ENCODE data around the gene ITPKC. TPM values are rescaled to one million over a fixed set of nuclear protein-coding genes. Genes with fewer than 3 reads are reported as not detected.
"Not testable (repeated sequence)": the region's sequence is repeated elsewhere in the genome, so short reads cannot be mapped to it uniquely, and the experiment has no call there.

Gene ITPKC
- total and polyA plus RNA-seq, 2 experiments from 2014 or later, result 5.3 to 12.6 TPM

DNA sequence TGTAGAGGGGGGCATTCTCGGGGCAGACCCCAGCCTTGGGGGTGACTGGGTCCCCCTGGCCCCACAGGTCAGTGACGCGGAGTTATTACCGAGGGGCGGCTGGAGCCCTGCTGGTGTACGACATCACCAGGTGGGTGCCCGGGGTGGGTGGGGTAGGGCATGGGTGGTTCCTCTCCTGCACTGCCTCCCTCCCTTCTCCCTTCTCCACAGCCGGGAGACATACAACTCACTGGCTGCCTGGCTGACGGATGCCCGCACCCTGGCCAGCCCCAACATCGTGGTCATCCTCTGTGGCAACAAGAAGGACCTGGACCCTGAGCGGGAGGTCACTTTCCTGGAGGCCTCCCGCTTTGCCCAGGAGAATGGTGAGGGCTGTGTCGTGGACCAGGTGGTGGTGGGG, 66.8 kb downstream of the ITPKC start:
- no peaks in the 10 kb centered on the region for H4K20me1 ChIP-seq (replicated peaks; ENCODE audit: insufficient read depth)
- H3K36me3 ChIP-seq (ENCODE audit: insufficient read depth), result no peaks in the 10 kb centered on the region
- H3K79me2 ChIP-seq (replicated peaks; ENCODE audit: insufficient read depth), result peaks cover 5% of the 10 kb centered on the region
- H3K27me3 Mint-ChIP-seq (ENCODE audit: insufficient read depth, low read depth, poor library complexity), result peaks cover 10% of the 10 kb centered on the region
- H3K27ac Mint-ChIP-seq, result no peak overlapping the region
- no peak overlapping the region for H3K4me2 ChIP-seq
- H3F3A ChIP-seq (replicated peaks; ENCODE audit: low read depth), result no peaks in the 10 kb centered on the region; the same call in 1 of the 2 replicates
- no peaks in the 10 kb centered on the region for H3K9me2 ChIP-seq (ENCODE audit: insufficient read depth)
- H3K4me1 Mint-ChIP-seq, result peaks cover 14% of the 10 kb centered on the region
- DNase-seq (ENCODE audit: low spot score) (no peak), ATAC-seq (no peak)
- no peaks in the 10 kb centered on the region for H3K27me3 ChIP-seq (ENCODE audit: insufficient read depth)
- H3K36me3 Mint-ChIP-seq (ENCODE audit: low read depth), result peaks cover 12% of the 10 kb centered on the region
- H3K27ac ChIP-seq (ENCODE audit: low read depth), result no peak overlapping the region
- no peaks in the 10 kb centered on the region; the same call in 2 of the 3 replicates for H3K9me3 Mint-ChIP-seq
- no peak for TF ChIP-seq EZH2phosphoT487 (IDR thresholded peaks at IDR 0.05; ENCODE audit: unreplicated experiment)
- TF ChIP-seq JUNB (IDR thresholded peaks at IDR 0.05; ENCODE audit: unreplicated experiment), result no peak
- no peak for TF ChIP-seq ZNF331 (CRISPR knock-in tag; IDR thresholded peaks at IDR 0.05; ENCODE audit: low read depth)
- TF ChIP-seq, protein P1, sequence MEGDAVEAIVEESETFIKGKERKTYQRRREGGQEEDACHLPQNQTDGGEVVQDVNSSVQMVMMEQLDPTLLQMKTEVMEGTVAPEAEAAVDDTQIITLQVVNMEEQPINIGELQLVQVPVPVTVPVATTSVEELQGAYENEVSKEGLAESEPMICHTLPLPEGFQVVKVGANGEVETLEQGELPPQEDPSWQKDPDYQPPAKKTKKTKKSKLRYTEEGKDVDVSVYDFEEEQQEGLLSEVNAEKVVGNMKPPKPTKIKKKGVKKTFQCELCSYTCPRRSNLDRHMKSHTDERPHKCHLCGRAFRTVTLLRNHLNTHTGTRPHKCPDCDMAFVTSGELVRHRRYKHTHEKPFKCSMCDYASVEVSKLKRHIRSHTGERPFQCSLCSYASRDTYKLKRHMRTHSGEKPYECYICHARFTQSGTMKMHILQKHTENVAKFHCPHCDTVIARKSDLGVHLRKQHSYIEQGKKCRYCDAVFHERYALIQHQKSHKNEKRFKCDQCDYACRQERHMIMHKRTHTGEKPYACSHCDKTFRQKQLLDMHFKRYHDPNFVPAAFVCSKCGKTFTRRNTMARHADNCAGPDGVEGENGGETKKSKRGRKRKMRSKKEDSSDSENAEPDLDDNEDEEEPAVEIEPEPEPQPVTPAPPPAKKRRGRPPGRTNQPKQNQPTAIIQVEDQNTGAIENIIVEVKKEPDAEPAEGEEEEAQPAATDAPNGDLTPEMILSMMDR (conservative IDR thresholded peaks at IDR 0.05; ENCODE audit: low read depth in 2 of 2), result no peak
- TF ChIP-seq, protein P2, sequence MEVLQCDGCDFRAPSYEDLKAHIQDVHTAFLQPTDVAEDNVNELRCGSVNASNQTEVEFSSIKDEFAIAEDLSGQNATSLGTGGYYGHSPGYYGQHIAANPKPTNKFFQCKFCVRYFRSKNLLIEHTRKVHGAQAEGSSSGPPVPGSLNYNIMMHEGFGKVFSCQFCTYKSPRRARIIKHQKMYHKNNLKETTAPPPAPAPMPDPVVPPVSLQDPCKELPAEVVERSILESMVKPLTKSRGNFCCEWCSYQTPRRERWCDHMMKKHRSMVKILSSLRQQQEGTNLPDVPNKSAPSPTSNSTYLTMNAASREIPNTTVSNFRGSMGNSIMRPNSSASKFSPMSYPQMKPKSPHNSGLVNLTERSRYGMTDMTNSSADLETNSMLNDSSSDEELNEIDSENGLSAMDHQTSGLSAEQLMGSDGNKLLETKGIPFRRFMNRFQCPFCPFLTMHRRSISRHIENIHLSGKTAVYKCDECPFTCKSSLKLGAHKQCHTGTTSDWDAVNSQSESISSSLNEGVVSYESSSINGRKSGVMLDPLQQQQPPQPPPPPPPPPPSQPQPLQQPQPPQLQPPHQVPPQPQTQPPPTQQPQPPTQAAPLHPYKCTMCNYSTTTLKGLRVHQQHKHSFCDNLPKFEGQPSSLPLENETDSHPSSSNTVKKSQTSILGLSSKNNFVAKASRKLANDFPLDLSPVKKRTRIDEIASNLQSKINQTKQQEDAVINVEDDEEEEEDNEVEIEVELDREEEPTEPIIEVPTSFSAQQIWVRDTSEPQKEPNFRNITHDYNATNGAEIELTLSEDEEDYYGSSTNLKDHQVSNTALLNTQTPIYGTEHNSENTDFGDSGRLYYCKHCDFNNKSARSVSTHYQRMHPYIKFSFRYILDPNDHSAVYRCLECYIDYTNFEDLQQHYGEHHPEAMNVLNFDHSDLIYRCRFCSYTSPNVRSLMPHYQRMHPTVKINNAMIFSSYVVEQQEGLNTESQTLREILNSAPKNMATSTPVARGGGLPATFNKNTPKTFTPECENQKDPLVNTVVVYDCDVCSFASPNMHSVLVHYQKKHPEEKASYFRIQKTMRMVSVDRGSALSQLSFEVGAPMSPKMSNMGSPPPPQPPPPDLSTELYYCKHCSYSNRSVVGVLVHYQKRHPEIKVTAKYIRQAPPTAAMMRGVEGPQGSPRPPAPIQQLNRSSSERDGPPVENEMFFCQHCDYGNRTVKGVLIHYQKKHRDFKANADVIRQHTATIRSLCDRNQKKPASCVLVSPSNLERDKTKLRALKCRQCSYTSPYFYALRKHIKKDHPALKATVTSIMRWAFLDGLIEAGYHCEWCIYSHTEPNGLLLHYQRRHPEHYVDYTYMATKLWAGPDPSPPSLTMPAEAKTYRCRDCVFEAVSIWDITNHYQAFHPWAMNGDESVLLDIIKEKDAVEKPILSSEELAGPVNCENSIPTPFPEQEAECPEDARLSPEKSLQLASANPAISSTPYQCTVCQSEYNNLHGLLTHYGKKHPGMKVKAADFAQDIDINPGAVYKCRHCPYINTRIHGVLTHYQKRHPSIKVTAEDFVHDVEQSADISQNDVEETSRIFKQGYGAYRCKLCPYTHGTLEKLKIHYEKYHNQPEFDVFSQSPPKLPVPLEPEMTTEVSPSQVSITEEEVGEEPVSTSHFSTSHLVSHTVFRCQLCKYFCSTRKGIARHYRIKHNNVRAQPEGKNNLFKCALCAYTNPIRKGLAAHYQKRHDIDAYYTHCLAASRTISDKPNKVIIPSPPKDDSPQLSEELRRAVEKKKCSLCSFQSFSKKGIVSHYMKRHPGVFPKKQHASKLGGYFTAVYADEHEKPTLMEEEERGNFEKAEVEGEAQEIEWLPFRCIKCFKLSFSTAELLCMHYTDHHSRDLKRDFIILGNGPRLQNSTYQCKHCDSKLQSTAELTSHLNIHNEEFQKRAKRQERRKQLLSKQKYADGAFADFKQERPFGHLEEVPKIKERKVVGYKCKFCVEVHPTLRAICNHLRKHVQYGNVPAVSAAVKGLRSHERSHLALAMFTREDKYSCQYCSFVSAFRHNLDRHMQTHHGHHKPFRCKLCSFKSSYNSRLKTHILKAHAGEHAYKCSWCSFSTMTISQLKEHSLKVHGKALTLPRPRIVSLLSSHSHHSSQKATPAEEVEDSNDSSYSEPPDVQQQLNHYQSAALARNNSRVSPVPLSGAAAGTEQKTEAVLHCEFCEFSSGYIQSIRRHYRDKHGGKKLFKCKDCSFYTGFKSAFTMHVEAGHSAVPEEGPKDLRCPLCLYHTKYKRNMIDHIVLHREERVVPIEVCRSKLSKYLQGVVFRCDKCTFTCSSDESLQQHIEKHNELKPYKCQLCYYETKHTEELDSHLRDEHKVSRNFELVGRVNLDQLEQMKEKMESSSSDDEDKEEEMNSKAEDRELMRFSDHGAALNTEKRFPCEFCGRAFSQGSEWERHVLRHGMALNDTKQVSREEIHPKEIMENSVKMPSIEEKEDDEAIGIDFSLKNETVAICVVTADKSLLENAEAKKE (CRISPR knock-in tag; IDR thresholded peaks at IDR 0.05), result no peak
- no peak for TF ChIP-seq EZH2 (IDR thresholded peaks at IDR 0.05; ENCODE audit: low read depth, unreplicated experiment)
- TF ChIP-seq NANOG (IDR thresholded peaks at IDR 0.05; ENCODE audit: borderline replicate concordance), result no peak
- no peak for TF ChIP-seq STAT1 (IDR thresholded peaks at IDR 0.05; ENCODE audit: unreplicated experiment)
- H3K4me3 ChIP-seq, result no peak overlapping the region
- H3K4me3 Mint-ChIP-seq, result no peak overlapping the region
- H3K4me1 ChIP-seq (ENCODE audit: insufficient read depth), result peaks cover 5% of the 10 kb centered on the region
- no peak overlapping the region for H2AFZ ChIP-seq

DNA sequence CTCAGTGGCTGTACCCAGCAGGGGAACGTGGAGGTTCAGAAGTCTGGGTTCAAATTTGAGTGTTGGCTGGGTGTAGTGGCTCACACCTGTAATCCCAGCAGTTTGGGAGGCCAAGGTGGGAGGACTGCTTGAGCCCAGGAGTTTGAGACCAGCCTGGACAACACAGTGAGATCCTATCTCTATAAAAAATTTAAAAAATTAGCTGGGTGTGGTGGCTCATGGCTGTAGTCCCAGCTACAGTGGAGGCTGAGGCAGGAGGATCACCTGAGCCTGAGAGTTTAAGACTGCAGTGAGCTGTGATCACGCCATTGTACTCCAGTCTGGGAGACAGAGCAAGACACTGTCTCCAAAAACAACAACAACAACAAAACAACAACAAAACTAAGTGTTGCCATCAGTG, 67.2 kb downstream of the ITPKC start:
- not testable (repeated sequence) for H3F3A ChIP-seq (replicated peaks; ENCODE audit: low read depth); H2AFZ ChIP-seq; H3K4me2 ChIP-seq; H4K20me1 ChIP-seq (replicated peaks; ENCODE audit: insufficient read depth); DNase-seq (ENCODE audit: low spot score); H3K4me3 Mint-ChIP-seq; H3K4me1 ChIP-seq (ENCODE audit: insufficient read depth); H3K27me3 Mint-ChIP-seq (ENCODE audit: insufficient read depth, low read depth, poor library complexity); H3K9me2 ChIP-seq (ENCODE audit: insufficient read depth); ATAC-seq; H3K36me3 ChIP-seq (ENCODE audit: insufficient read depth); H3K9me3 Mint-ChIP-seq; H3K4me3 ChIP-seq; H3K79me2 ChIP-seq (replicated peaks; ENCODE audit: insufficient read depth); H3K27ac ChIP-seq (ENCODE audit: low read depth); H3K27ac Mint-ChIP-seq; H3K27me3 ChIP-seq (ENCODE audit: insufficient read depth)
- Mint-ChIP-seq H3K4me1 (peaks cover 11% of the 10 kb centered on the region), H3K36me3 (ENCODE audit: low read depth) (peaks cover 12% of the 10 kb centered on the region)

Measured in GM23338 (cell line).